ENCODE measurements around the gene APCDD1L. TPM values are rescaled to one million over a fixed set of nuclear protein-coding genes. Genes with fewer than 3 reads are reported as not detected.

The APCDD1L gene
- total RNA-seq, 1 donor from 2014 or later, result 3.0 TPM

DNA sequence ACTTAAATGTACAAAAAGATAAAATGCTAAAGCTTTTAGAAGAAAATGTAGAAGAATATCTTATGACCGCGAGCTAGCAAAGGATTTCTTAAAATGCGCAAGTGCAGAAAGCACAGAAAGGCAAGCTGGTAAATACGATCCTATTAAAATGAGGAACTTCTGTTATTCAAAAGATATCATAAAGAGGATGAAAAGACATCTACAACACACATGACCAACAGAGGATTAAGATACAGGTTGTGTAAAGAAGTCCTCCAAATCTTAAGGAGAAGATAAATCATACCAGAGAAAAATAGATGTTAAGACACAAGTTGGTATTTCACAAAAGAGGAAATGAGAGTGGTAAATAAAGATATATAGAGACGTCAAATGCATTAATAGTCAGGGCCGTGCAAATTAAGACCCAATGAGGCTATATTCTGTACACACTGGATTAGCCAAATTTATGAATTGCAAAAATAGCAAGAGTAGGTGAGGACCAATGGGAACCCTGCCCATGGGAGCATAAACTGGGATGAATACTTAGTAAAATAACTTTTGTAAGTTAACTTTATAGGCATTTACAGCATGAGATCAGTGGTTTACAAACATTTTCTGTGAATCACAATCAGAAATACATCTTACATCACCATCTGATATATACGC lies 23.0 kb downstream of the APCDD1L start:
- DNase-seq, result no peak

DNA sequence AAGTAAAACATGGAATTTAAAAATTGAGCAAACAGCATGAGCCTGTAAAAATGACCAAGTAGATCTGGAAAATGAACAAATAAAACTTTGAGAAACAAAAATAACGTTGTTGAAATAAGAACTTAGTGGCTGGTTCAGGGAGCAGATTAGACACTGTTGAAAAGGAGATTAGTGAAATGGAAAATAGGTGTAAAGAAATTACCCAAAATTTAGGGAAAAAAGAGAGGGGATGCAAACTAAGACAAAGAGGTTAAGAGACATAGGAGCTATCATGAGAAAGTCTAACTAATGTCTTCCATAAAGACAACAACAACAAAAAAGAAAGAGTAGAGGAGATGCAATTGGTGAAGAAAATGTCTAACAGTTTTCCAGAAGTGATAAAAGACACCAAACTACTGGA lies 29.0 kb downstream of the APCDD1L start:
- DNase-seq, result no peak

DNA sequence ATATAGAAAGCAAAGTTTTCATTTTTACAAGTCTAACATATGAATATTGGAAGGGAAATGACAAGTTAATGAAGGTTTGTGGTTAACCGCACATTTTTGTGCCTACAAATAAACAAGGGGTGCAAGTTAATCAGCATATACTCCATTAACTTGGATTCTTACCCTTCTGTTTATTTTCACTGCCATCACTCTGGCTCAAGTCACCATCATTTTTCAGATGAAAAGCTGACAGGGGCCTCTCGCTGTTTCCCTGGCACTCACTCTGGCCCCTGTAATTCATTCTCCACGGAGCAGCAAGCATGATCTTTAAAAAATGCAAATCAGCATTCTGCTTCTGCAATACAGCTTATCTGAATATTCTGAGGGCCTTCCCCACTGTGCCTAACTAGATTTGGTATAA lies 29.8 kb downstream of the APCDD1L start:
- no peak for DNase-seq

DNA sequence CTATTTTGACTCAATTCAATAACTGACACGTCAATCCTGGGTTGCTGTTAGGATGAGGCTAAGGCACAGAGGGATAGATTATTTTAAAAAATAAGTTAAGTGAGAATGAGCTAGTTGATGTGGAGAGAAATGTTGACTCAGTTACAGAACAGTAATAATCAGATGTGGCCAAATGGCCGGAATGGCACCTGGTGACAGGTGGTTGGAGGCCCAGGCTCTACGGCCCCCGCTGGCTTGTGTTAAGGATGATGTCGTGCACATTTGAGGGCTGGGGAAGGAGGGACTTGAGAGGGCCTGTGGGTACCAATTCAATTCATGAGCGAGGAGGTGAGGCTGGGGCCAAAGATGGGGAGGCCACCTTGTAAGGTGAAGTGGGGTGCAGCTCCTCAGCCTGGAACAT lies 31.7 kb downstream of the APCDD1L start:
- DNase-seq, result no peak

DNA sequence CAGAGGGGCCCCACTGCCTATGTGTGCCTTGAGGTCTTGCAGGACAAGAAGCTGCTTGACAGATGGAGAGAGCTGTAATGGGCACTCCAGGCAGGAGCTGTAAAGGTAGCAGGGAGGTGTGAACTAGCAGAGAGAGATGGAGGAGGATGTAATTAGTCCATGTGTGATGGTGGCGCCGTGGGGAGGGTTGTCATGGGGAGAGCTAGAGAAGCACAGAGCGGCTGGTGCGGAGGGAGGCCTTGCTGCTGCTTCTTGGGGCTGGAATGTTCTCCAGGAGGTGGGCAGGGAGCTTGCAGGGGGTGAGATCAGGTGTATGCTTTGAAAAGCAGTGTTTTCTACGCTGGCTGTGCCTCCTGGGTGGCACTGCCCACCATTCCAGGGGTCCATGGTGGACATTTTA lies 32.1 kb downstream of the APCDD1L start:
- DNase-seq, result no peak

DNA sequence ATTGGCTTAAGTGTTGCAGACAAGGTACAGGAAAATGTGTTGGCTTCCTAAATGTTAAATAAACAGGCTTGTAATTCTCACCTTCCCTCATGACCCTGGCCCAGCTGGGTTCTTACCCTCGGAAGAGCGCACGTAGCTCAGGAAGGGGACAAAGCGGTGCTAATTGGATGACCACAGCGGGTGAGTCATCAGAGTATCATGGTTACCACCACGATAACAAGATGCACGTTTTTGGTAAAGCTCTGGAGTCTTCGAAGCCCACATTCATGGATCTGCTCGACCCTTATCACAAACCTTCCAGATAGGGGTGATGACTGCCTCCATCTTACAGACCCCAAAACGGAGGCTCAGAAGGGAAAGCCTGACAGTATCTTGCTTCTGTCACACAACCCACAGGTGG lies 32.8 kb downstream of the APCDD1L start:
- no peak for DNase-seq

DNA sequence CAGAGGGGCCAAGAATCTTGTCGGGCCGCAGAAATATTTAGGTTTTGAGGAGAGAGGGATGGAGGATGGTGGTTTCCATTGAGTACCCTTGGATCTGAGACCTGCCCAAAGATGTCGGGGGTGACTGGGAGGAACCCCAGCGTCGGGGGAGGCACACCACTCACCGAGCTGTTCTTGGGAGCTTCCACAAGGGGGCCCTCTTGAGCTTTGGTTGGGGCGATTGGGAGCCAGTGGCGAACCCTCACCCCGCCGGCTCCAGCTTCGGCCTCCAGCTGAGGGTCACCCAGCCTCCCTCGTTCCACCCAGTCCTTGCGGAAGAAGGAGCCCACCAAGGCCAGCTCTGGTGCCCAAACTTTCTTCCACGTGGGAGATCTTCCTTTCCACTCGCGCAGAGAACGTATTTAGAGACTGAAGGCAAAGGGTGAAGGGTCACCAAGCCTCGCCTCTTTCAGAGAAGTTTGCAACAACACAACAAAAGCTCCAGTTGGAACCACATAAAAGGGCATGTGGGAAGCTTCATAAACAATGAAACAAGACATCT lies 33.6 kb downstream of the APCDD1L start:
- DNase-seq, result no peak

DNA sequence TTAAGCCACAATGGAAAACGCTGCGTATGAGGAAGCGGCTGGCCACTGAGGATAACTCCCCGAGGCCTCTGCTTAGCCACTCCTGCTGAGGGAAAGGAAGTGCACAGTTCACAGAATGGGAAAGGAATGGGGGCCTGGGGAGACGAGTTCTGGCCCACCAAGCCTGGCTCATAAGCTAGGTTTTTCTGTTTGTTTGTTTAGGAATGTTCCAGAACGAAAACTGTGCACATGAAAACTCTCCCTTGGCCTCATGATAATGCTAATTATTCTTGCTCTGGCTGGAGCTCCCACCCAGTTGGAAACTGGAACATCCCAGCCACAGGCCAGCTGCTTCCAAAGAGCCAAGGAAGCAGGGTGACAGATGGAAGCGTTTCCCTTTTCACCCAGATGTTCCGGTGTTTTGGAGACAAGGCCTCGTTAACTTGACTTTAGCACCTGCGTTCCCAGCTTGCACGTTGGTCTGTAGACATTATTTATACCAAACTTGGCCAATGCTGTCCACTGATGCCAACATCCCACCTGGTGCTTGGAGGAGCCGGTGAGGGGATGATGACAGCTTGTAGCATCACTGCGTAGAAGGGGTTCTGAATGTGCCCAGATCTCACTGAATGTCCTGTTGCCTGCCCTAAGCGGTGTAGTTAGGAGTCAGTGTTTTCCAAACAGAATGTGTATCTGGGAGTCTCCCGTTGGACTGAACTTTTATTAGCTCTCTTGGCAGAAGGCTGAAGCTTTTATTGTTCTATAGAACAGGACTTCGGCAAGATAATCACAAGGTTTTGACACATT lies 34.5 kb downstream of the APCDD1L start:
- DNase-seq, result peak; percentile 70

DNA sequence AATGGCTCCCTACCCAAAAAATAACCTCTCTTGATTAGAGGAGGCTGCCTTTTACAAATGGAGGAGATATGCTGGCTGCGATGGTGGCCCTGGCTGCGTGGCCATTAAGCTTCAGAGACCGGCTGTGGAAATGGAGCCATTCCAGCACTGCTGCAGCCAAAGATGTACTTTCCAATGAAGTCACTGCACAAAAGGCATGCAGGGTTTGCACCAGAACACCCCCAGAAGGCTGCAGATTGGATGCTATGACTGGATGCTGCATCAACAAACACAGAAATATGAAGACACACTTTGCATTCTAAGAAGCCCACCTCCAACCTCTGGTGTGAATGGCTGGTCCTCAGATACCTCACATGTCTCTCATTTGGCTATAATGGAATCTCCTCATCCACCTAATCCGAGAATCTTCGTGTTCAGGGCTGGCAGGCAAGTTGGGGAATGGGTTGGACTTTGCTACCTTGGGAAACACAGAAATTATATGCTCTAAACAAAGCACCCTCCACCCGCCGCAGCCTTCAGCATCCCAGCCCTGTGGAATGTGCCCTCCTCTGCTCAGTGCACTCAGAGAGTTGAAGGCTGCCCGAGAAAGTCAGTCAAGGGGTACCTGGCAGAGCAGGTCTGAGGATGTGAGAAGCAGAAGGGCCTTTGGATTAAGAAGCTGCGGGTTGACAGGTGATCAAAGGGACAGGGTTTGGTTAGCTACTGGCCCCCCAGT lies 35.3 kb downstream of the APCDD1L start:
- DNase-seq, result no peak

DNA sequence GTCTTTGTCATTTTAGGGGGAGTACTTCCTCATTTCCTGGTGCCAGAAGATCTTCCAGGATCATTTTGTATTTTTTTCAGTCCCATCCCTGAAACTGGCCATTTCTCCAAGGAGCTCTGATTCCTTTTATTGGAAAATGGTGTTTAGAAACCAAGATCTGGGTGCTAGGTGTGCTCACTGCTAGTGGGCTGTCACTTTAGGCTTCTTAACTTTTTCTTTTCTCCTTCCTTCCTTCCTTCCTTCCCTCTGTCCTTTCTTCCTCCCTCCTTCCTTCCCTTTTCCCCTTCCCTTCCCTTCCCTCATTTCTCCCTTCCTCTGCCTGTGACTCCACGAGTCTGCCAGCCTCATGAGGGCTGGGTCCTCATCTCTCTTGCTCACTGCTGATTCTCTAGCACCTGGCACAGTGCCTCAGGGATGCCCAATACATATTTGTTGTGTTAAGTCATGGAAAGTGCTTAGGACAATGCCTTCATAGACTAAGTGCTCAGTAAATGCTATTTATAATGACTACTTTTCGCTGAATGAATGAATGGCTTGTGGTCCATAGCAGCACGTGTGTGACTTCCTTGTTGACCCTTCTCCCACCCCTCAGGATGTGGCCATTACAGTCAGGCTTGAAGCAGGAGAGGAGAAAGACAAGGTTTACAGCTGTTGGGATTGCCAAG lies 36.9 kb downstream of the APCDD1L start:
- DNase-seq, result no peak

DNA sequence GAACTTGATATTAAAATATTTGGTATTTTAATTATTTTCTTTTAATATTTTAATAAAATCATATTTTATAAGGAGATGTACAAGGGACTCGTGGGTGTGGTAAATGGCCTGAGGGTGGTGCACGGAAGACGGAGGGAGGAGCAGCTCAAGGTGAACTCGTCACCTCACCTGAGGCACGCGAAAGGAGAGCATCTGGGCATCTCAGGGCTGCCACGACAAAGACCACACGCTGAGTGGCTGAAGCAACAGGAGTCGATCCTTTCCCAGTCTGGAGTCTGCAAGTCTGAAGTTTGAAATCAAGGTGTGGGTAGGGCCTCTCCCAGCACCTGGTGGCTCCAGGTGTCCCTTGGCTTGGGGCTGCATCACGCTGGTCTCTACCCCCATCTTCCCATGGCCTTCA lies 39.7 kb downstream of the APCDD1L start:
- no peak for DNase-seq

DNA sequence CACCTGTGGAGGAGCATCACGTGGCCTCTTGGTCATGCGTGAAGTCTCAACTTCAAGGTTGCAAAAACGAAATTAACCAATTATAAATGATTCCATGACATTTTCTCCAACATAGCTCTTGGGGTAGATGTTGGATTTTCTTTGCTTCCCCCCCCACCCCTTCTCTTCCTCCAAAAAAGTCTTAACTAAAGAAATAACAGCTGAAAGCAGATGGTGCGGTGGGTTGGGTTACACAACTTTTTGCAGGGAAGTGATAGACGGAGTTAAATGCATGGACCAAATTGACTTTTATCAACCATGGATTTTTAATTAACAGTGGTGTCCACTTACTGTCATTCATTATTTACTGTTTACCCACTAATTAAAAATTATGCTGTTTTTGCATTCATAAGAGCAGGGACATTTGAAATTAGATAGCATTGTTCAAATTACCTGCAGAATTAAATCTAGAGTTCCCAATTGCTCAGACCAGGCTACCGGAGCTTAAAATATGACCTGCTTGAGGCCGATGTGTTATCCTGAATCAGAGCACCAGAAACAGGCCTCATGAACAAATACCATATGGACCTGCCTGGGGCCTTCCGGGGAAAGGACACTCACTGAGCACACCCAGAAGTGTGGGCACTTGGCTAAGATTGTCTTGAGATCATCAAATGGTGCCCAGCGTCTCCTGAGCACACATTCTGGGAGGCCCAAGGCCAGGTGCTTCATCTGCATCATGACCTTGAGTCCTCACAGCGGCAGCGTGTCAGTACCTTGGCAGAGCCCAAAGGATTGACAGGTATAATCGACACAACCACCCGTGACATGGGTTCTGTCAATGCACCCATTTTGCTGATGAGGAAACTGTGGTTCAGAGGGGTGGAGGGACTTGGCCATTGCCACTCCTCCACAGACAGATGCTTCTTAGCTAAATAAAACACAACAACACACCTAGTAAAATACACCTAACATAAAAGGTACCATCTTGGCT lies 41.5 kb downstream of the APCDD1L start:
- DNase-seq, result no peak

DNA sequence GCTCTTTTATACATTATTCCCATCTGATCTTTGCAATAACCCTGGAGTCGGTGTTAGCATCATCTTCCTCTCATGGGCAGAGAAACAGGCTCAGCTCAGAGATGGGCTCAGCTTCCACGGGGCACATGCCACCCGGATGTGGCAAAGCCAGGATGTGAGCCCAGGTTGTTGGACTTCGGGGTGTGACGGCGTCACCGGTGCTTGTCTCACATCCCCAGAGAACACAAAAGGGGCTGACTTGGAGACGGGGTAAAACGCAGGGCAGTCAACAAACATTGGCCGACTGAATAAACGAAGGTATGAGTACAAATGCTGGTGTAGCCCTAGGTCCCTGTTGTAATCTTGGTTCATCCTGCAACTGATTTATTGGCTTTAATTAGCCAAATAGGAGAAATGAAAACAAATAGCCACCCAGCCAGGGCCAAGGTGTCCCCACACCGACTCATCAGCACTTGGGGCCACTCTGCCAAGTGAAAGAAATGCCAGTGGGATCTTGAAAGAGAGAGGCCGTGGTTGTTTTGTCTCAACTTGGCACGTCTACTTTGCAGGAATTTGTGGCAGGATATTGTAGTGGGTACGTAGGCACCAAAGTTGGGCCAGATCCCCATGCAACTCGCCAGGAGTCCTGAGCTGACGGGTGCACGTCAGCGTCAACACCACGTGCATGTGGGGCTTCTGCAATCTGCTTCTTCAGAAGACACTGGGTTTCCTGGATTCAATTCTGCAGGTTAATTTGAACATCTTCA lies 42.8 kb downstream of the APCDD1L start:
- DNase-seq, result no peak

DNA sequence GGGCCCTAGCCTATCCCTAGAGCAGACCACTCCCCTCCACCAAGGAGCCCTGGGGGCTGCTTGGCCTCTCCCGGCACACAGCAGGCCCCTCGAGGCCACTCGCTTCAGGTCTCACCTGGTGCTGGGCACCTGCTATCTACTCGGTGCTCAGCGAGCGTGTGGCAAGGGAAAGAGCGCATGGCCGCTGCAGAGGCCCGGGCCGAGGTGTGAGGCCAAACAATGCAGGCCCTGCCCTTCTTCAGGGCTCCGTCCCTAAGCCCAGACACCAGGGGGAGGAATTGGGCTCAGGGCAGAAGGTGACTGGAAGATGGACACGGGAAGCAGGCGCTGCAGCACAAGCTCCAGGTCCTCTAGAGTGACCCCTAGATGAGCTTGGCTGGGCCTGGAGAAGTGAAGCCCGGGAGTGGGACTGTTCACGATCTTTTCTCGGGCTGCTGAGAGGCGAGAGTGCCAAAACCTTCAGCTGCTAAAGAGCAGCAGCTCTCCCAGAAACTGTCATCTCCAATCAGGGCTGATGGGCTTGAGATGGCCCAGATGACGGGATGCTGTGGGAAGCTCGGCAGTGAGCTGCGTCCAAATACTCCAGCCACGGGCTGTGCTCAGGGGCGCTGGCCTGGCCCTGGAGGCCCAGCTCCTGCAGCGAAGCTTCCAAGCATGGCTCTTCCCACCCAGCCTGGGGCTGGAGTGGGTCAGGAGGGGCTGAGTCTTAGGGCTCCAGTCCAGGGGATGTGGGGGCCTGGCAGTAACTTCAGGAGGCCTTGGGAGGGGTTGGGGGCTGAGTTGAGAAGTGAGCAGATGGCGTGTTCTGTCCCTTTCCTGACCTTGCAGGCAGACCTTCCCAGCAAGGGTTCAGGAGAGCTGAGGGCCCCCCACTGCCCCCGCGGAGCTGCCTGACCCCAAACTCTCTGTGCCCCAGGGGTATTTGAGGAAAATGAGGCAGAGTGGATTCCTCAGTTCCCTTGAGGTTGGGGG lies 43.7 kb downstream of the APCDD1L start:
- peak; percentile 89 for DNase-seq

DNA sequence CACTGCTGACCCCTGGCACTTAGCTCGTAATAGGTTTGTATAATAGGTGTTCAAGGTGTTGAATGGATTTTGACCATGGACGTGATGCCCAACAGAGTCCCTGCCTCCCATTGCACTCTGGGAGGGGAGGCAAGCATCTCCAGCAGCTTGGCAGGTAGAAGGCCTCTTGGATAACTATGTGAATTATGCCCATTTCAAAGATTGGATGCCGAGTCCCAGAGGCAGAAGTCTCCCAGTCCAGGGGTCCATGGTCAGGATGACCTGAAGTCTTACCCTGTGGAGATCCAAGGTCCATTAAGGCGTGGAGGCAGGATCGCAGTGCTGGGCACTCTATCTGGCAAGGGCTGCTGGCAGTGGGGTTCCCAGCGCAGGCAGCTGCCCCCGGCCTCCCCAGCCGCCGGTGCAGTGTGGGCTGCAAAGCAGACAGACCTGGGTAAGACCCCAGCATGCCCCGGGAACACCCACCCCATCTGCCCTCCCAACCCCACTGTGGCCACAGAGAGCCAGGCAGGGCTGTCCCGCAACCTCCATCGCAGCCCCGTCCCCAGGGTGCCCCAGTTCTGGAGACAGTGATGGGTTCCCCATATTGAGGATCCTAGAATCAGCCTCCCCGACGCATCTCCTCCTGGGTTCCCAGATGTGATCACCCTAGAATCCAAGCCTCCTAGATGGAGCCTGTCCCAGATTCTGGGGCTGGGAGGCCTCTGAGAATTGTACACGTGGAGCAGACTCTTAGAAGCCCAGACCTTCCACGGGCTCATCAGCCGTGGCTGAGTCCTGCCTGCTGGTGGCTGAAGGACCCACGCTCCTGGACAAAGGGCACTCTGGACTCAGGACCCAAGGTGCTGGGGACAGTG lies 44.6 kb downstream of the APCDD1L start:
- no peak for DNase-seq

DNA sequence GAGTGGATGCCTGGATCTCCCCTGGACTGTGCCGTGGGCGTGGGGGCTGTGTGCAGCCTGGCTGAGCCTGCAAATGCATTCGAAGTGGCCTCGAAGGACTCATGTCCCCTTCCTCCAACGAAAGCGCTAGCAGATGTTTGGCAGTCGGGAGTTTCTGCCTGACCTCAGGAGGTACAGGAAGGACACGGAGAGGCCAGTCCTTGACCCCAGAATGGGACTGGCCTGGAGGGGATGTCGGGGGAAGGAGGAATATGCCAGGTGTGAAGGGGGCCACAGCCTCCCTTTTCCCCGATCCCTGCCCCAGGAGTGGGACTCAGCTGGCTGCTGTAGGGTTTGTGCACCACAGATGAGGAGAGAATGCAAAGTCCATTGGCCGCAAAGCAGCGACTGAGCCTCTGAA lies 45.6 kb downstream of the APCDD1L start:
- peak; percentile 15 for DNase-seq

DNA sequence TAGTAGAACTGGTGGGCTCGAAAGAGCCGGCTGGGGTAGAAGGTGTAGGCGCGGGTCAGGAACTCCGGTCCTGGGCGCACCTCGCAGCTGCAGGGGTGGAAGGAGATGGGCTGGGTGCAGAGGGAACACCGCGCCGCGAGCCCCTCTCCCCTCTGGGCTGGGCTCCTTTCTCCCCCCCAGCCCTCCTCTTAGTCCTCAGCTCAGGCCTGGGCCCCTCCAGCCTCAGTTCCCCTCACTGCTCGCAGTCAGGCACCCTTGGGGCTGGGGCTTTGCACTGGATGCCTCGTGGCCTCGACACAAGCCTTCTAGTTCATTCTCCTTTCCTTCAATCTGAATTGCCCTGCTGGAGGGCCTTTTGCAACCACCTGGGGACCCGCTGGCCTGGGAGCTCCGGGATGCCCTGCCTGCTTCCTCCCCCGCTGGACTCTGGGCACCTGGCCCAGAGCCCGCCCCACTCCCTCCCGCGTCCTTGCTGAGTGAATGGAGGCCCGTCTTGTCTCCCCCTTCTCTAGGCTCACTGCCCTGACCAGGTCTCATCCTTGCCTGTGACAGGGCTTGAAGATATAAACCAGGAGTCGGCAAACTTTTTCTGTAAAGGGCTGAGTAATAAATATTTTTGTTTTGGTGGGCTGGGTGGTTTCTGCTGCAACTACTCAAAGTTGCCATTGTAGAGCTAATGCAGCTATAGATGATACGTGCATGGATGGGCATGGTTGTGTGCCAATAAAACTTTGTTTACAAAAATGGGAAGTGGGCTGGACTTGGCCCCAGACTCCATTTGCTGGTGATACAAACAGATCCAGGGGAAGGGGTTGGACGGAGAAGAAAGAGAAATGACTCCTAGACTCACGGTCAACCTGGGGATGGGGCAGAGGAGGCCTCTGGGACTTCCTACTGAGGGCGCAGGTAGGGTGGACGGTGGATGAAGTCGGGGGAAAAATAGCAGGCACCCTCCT lies 47.3 kb downstream of the APCDD1L start:
- no peak for DNase-seq

Data from skin of body (tissue), 2 donors.